OCI-LY7 (cell line): ENCODE measurements around the gene DDX10. TPM values are rescaled to one million over a fixed set of nuclear protein-coding genes. Genes with fewer than 3 reads are reported as not detected.

Experiments
- BruUV-seq: library from RNA; stranded (reverse); fragments of 400-500 nt; replicated peaks from 2 replicates; lab custom pipeline; 2021; lab: Mats Ljungman, UMichigan
- CTCF ChIA-PET: fragments of 300-600 bp; sonication (Branson Sonifier 250); formaldehyde crosslinking; loops from one replicate; lab custom pipeline; 2022; ENCODE audit warnings: antibody characterized with exemption; ENCODE audit not compliant: unreplicated experiment; lab: Charles Lee
- POLR2A ChIA-PET: fragments of 300-600 bp; sonication (Branson Sonifier 250); formaldehyde crosslinking; loops from one replicate; lab custom pipeline; 2022; ENCODE audit warnings: antibody characterized with exemption; lab: Charles Lee
- DNase-seq: peaks from one replicate; pipeline ENCODE4 v3.0.0-alpha.2; 2015; ENCODE audit warnings: low spot score
- H2AFZ ChIP-seq: fragments of 200-600 bp; sonication (generic), shearing (Covaris generic); 2 replicates; pipeline ENCODE4 v1.6.1; 2014; ENCODE audit warnings: mild to moderate bottlenecking, antibody characterized with exemption, low read length, moderate library complexity
- H3K27ac ChIP-seq: fragments of 200-600 bp; sonication (generic); 2 replicates; pipeline ENCODE4 v1.5.1; 2014; ENCODE audit warnings: mixed run types, low read depth, mild to moderate bottlenecking, moderate library complexity, low read length, inconsistent platforms; ENCODE audit not compliant: poor library complexity, severe bottlenecking
- H3K36me3 ChIP-seq: fragments of 200-600 bp; sonication (generic); 2 replicates; pipeline ENCODE4 v1.6.1; 2014; ENCODE audit warnings: mild to moderate bottlenecking, antibody characterized with exemption, low read length, moderate library complexity, mixed read lengths; ENCODE audit not compliant: insufficient read depth
- H3K4me1 ChIP-seq: fragments of 200-600 bp; sonication (generic); 2 replicates; pipeline ENCODE4 v1.5.1; 2014; ENCODE audit warnings: mild to moderate bottlenecking, low read length; ENCODE audit not compliant: insufficient read depth, poor library complexity, severe bottlenecking
- H3K4me2 ChIP-seq: fragments of 200-600 bp; sonication (generic); 2 replicates; pipeline ENCODE4 v1.6.1; 2014; ENCODE audit warnings: mild to moderate bottlenecking, low read length
- H3K4me3 ChIP-seq: fragments of 200-600 bp; sonication (generic); 2 replicates; pipeline ENCODE4 v1.5.1; 2014; ENCODE audit warnings: mild to moderate bottlenecking, low read depth, low read length; ENCODE audit not compliant: poor library complexity, severe bottlenecking
- H3K79me2 ChIP-seq: fragments of 200-600 bp; sonication (generic); 2 replicates; pipeline ENCODE4 v1.6.1; 2016; ENCODE audit warnings: low read depth, mild to moderate bottlenecking, low read length, moderate library complexity, mixed read lengths; ENCODE audit not compliant: insufficient read depth
- H3K9me2 ChIP-seq: fragments of 200-600 bp; sonication (generic); 2 replicates; pipeline ENCODE4 v1.6.1; 2016; ENCODE audit warnings: mild to moderate bottlenecking, low read length, mixed read lengths; ENCODE audit not compliant: insufficient read depth
- H3K9me3 ChIP-seq: fragments of 200-600 bp; sonication (generic); 2 replicates; pipeline ENCODE4 v1.6.1; 2014; ENCODE audit warnings: mild to moderate bottlenecking, mixed run types, low read length, mixed read lengths
- H4K20me1 ChIP-seq: fragments of 200-600 bp; sonication (generic); 2 replicates; pipeline ENCODE4 v1.6.1; 2014; ENCODE audit warnings: mild to moderate bottlenecking, antibody characterized with exemption, low read length, moderate library complexity, mixed read lengths; ENCODE audit not compliant: insufficient read depth
- CTCF ChIP-seq: fragments of 200-600 bp; sonication (generic); conservative IDR thresholded peaks from 2 replicates; pipeline ENCODE4 v1.5.1; 2014; ENCODE audit warnings: mild to moderate bottlenecking, antibody characterized with exemption, low read length, moderate library complexity, mixed read lengths
- EZH2phosphoT487 ChIP-seq: fragments of 200-600 bp; sonication (generic); IDR thresholded peaks from 2 replicates; pipeline ENCODE4 v1.6.1; 2018; ENCODE audit warnings: low read depth, borderline replicate concordance, mild to moderate bottlenecking, mixed run types, antibody characterized with exemption, low read length, moderate library complexity, mixed read lengths
- intact Hi-C: fragments of 100-400 bp; cut with micrococcal nuclease; formaldehyde crosslinking; loops from one replicate; pipeline ENCODE4 v1.10.0; 2022; ENCODE audit not compliant: unreplicated experiment
- total RNA-seq, 2 experiments: library from RNA; depleted of rRNA in 1 of 2; stranded (reverse); fragments of >200 nt in 1 of 2; shearing (Covaris generic) in 1 of 2; gene quantifications; 2 replicates each; pipeline ENCODE4 v1.2.3, GENCODE V29; 2014 to 2022

The DDX10 gene
- total RNA-seq, 2 experiments from 2014 or later = 46.5 to 48.7 TPM

GRCh38 chr11:108680271-108680670 is 15.4 kb downstream of the DDX10 start:
- ChIA-PET CTCF (no interaction called here), POLR2A (interaction anchor here (0.7 to 1.6 kb wide), 3 partner anchors 10 to 64 kb away, joined by 3 to 5 read pairs (median 3); no protein-coding TSS in a partner anchor)
- intact Hi-C loops = no loop called here
- DNase-seq = no peak
- H3K4me3 ChIP-seq = no peak overlapping the region
- BruUV-seq = no TSS peak
- H3K9me2 ChIP-seq = no peaks in the 10 kb centered on the region
- no peak overlapping the region for H3K27ac ChIP-seq
- peaks cover 4% of the 10 kb centered on the region; the same call in 1 of the 2 replicates for H3K79me2 ChIP-seq
- no peaks in the 10 kb centered on the region for H3K4me1 ChIP-seq
- peaks cover 85% of the 10 kb centered on the region for H3K36me3 ChIP-seq
- TF ChIP-seq CTCF (no peak), EZH2phosphoT487 (no peak)
- no peaks in the 10 kb centered on the region for H3K9me3 ChIP-seq
- no peaks in the 10 kb centered on the region for H4K20me1 ChIP-seq
- no peak overlapping the region for H3K4me2 ChIP-seq
- H2AFZ ChIP-seq = no peak overlapping the region

GRCh38 chr11:108685419-108686130 is 20.7 kb downstream of the DDX10 start:
- DNase-seq = no peak
- H3K79me2 ChIP-seq = peaks cover 4% of the 10 kb centered on the region; the same call in 1 of the 2 replicates
- no peak overlapping the region for H3K4me3 ChIP-seq
- H3K4me1 ChIP-seq = no peaks in the 10 kb centered on the region
- POLR2A ChIA-PET = interaction anchor here (0.7 kb wide), 1 partner anchor 282 kb away, joined by 3 read pairs; no protein-coding TSS in a partner anchor
- BruUV-seq = no TSS peak
- H3K27ac ChIP-seq = no peak overlapping the region
- H3K9me3 ChIP-seq = no peaks in the 10 kb centered on the region
- intact Hi-C loops = no loop called here
- H3K9me2 ChIP-seq = no peaks in the 10 kb centered on the region
- peaks cover 84% of the 10 kb centered on the region for H3K36me3 ChIP-seq
- no peak overlapping the region for H2AFZ ChIP-seq
- H4K20me1 ChIP-seq = no peaks in the 10 kb centered on the region
- no peak for TF ChIP-seq EZH2phosphoT487
- no peak for TF ChIP-seq CTCF
- no peak overlapping the region for H3K4me2 ChIP-seq
- CTCF ChIA-PET = no interaction called here

- no peak overlapping the region for H2AFZ ChIP-seq
- H3K4me3 ChIP-seq = no peak overlapping the region
- ChIA-PET POLR2A (no interaction called here), CTCF (no interaction called here)
- H3K4me1 ChIP-seq = no peaks in the 10 kb centered on the region
- TF ChIP-seq CTCF (no peak), EZH2phosphoT487 (no peak)
- H3K9me3 ChIP-seq = no peaks in the 10 kb centered on the region
- no TSS peak for BruUV-seq
- intact Hi-C loops = no loop called here
- no peak overlapping the region for H3K27ac ChIP-seq
- no peaks in the 10 kb centered on the region for H4K20me1 ChIP-seq
- H3K9me2 ChIP-seq = no peaks in the 10 kb centered on the region
- H3K4me2 ChIP-seq = no peak overlapping the region
- no peaks in the 10 kb centered on the region for H3K79me2 ChIP-seq
- H3K36me3 ChIP-seq = peaks cover 92% of the 10 kb centered on the region
- DNase-seq = no peak
Observed at GRCh38 chr11:108693852-108694251, 29.0 kb downstream of the DDX10 start.
